Astrocyte of the hippocampus (primary cell): ENCODE data around the gene CAND2.
"Not testable (repeated sequence)": the region's sequence is repeated elsewhere in the genome, so short reads cannot be mapped to it uniquely, and the experiment has no call there.

ENCODE experiments used
- DNase-seq: peaks from one replicate; pipeline ENCODE4 v3.0.0; 2011; ENCODE audit warnings: low read depth, low spot score

The CAND2 gene

GRCh38 chr3:12830785-12831156, 34.3 kb downstream of the CAND2 start:
- no peak for DNase-seq

DNA sequence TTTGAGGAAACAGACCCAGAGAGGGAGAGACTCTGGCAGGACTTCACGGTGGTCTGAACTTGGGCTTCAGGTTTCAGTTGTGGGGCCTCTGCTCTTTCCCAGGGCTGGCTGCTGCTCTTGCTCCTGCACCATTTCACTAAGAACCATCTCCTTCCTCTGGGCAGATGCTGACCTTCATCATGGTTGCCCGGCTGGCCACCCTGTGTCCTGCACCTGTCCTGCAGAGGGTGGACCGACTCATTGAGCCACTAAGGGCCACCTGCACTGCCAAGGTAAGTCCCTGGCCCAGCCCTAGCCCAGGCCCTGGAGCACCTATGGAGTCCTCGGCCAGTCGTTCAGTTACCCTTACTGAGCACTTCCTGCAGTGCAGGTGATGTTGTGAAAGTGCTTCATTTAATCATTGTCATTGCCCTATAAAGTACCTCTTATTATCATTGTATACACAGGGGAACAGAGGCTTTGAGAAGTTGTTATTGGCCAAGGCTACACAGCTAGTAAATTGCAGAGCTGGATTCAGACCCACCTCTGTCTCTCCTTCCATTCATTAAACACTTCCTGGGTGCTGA, 34.9 kb downstream of the CAND2 start:
- no peak for DNase-seq

DNA sequence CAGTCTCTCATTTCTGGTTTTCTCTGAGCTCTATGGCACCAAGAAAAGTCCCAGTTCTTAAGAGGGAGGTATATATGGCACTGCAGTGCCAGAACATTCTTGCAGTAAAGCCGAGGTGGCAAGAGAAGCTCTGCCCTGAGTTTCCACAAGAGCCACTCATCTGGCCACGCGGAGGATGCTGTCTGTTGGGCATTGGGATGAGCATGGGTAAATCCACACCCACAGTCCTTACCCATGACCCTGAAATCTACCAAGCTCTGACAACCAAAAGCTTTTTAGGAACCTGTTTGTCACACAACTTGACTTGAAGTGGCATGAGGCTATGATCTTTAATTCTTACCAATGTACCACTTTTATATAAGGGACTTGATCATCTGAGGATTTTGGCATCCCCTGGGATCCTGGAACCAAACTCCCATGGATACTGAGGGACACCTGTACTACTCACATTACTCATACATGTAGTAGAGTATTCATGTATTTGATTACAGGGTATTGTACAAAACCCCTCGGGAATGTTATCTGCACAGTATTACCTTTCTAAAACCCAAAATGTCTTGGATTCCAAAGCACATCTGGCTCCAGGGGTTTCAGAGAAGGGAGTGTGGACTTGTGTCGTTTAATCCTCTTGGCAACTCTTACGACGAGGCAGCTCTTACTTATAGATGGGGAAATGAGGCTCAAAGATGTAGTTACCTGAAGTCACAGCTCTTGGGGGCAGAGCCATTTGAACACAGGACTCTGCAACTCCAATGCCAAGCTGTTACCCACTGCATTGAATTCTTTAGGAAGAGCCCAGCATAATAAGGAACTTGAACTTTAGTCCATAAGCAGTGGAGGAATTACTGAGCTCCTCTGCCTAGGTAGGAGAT, 36.1 kb downstream of the CAND2 start:
- DNase-seq = no peak

- DNase-seq = no peak
Observed at GRCh38 chr3:12833222-12834161, 37.0 kb downstream of the CAND2 start.

DNA sequence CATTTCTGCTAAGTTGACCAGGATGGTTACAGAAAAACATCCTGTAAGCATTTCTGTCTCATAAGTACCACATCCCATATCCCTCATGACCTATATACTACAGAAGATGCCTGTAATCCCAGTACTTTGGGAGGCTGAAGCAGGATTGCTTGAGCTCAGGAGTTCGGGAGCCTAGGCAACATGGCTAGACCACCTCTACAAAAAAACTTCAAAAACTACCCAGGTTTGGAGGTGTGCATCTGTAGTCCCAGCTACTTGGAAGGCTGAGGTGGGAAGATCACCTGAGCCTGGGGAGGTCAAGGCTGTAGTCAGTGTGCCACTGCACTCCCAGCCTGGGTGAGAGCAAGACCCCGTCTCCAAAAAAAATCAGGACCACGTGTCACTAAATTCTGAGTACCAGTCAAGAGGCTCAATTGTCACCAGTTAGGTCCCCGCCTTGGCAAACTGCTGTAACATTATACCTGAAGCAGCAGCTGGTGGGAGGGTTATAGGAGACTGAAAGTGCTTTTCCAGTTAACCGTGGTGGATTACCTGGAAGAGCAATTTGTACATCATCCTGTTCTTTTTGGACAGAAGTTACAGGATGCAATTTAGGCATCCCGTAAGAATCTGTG, 38.7 kb downstream of the CAND2 start:
- no peak for DNase-seq

DNA sequence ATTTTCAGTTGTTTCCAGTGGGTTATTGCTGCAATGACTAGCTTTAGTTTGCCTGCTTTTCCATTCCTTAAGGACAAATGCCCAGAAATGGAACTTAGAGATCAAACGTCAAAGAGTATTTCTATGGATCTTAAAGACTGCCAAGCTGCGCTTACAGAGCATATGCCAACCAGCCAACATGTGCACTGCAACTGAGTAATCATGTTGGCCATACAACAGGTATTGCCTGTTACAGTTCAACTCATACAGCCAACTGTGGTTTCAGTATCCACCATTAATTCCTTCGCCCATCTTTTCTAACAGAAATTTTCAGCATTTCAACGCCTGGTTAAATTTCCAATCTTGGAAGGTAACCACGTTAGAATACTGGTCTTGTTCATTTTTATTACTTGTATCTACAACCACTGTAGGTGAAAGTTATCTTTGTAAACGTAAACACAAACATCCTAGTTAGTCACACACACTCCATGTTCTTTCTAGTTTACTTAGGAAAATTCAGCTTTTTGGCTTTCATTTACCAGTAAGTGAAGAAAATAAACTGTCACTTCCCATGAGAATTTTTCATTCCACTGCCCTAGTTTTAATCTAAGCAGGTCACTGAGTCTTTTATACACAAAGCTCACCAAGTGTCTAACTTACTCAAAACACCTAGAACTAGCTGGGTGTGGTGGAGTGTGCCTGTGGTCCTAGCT, 41.0 kb downstream of the CAND2 start:
- DNase-seq = no peak

DNA sequence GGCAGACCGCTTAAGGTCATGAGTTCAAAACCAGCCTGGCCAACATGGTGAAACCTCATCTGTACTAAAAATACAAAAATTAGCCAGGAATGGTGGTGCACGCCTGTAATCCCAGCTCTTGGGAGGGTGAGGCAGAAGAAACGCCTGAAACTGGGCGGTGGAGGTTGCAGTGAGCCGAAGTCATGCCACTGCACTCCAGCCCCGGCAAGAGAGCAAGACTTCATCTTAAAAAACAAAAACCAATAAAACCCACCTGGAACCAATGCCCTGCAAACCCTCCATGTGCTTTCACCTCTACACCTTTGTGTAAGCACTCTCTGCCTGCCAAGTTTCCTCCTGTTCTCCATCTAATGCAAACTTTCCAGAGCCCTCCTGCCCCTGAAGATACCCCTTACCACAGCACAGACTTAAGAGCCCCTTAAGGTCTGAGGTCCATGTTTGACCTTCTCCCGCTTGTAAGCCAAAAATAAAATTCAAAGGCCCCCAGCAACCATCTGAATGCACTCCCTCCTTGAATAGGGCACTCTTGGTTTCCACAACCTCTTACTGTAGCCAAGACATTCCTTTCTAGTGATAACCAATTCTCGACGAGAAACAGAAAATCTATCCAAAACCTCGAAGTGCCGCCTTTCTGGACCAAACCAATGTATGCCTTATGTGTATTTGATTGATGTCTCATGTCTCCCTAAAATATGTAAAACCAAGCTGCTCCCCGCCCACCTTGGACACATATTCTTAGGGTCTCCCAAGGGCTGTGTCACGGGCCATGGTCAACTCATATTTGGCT, 41.9 kb downstream of the CAND2 start:
- peak; percentile 43 for DNase-seq

DNA sequence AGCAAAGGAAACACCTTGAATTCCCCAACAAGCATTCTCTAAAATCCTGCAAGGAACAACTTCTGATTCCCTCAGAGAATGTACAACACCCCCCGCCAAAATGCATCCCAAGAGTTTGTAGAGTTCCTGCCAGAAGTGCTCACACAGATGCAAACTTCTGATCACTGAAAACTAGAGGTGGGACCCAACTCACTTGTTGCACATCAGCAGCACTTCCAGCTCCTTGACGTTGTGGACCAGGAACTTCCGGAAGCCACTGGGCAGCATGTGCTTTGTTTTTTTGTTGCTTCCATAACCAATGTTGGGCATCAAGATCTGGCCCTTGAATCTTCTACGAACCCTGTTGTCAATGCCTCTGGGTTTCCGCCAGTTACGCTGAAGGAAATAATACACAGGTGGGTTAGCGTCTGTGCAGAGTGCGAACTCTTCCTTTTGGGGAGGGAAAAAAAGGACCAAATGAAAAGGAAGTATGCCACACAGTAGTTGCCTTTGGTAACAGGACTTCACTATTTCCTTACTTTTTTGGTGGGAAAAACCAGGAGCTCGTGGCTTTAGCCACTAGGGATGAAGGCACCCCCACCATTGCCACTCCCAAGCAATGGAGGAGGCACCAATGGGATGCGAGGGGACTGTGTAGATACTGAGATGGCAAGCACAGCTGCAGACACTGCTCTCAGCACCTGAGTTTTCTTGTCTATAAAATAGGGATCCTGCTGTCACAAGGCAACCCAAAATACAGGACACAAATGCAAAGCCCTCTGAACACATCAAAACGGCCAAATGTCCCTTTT, 42.9 kb downstream of the CAND2 start:
- DNase-seq = no peak

DNA sequence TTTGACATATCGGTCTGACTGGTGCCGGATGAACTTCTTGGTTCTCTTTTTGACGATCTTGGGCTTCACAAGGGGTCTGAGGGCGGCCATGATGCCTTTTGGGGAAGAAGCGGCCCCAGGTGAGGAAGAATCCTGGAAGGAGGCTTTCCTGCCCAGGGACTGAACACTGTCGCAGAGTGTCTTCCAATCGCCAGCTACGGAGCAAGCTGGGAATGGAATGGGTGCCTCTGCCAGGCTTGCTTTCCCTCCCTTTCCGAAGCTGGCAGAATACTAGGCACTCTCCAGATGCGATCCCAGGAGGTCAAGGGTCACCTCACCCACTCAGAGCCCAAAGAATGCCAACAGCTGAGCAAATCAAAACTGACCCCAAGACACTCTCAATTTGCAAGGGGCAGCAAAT, 43.7 kb downstream of the CAND2 start:
- DNase-seq = not testable (repeated sequence)

- DNase-seq = peak; percentile 63
Observed at GRCh38 chr3:12840591-12841148, 44.2 kb downstream of the CAND2 start.

GRCh38 chr3:12841149-12841969, 44.9 kb downstream of the CAND2 start, which contains the start of gene RPL32:
Gene RPL32 (minus strand): TSS chr3:12841565. CDS start chr3:12840237, 1,328 bp downstream.
- peak; percentile 96 for DNase-seq

- no peak for DNase-seq
Observed at GRCh38 chr3:12841970-12842328, 45.5 kb downstream of the CAND2 start.

- DNase-seq = no peak
Observed at GRCh38 chr3:12842469-12842868, 46.0 kb downstream of the CAND2 start.

DNA sequence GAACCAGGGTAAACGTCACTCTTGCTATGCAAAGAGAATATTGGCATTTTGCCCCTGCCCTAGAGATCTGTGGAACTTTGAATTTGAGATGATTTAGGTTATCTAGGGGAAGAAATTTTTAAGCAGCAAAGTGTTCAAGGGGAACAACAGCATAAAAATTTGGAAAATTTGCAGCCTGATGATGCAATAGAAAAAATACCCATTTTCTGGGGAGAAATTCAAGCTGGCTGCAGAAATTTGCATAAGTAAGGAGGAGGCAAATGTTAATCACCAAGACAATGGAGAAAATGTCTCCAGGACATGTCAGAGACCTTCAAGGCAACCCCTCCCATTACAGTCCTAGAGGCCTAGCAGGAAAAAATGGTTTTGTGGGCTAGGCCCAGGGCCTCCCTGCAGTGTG, 49.3 kb downstream of the CAND2 start:
- DNase-seq = no peak

- DNase-seq = no peak
Observed at GRCh38 chr3:12852201-12852600, 55.7 kb downstream of the CAND2 start.

GRCh38 chr3:12853847-12854246, 57.4 kb downstream of the CAND2 start:
- DNase-seq = not testable (repeated sequence)

GRCh38 chr3:12854565-12854964, 58.1 kb downstream of the CAND2 start:
- DNase-seq = no peak

DNA sequence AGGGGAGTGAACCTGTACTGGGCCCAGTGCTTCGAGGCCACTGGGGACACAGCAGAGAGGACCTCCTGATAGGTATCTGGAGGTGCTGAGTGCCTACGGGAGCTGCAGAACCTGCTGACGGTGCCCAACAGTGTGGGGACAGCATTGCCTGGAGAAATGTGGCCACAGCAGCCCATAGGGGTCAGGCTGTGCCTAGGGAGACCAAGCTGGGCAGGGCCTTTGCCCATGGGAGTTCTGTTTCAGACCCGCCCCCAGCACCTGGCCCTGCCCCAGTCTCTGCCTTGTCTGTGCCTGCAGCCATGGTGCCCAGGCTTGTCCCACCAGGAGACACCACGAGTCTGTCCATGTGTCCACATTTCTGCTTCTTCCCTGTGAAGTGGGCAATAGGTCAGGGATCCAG, 60.1 kb downstream of the CAND2 start:
- no peak for DNase-seq
